ENCODE results near the gene LARP4B. TPM values are rescaled to one million over a fixed set of nuclear protein-coding genes. Genes with fewer than 3 reads are reported as not detected.

Gene LARP4B
- total and polyA plus RNA-seq, 7 experiments from 2014 or later: 31.9 to 114 (median 93.5) TPM

- Histone ChIP-seq H3K4me3 (ENCODE audit: low read length) (no peak overlapping the region), H3K36me3 (ENCODE audit: control insufficient read depth in 2 of 3, insufficient read depth in 3 of 3, low read length in 3 of 3) (no peaks in the 10 kb centered on the region), H3K4me1 (ENCODE audit: control insufficient read depth in 2 of 2, insufficient read depth in 2 of 2, low read length in 2 of 2) (no peaks in the 10 kb centered on the region), H3K27ac (ENCODE audit: low read depth, low read length) (no peak overlapping the region), H3K9me3 (ENCODE audit: control insufficient read depth in 2 of 3, low read length in 3 of 3) (no peaks in the 10 kb centered on the region), H3K27me3 (ENCODE audit: control insufficient read depth in 2 of 2, insufficient read depth in 2 of 2, low read length in 2 of 2) (no peaks in the 10 kb centered on the region)
- Mint-ChIP-seq H3K4me1 (peaks cover 0 to 2% (median 0%) of the 10 kb centered on the region in 7 donors), H3K27me3 (peaks cover 0 to 9% (median 4%) of the 10 kb centered on the region in 5 donors), H3K36me3 (peaks cover 0 to 2% (median 0%) of the 10 kb centered on the region in 5 donors), H3K4me3 (no peak overlapping the region), H3K27ac (no peak overlapping the region), H3K9me3 (no peaks in the 10 kb centered on the region)
- POLR2A ChIA-PET: no interaction called here
- intact Hi-C loops (cut with micrococcal nuclease): no loop called here
- no peak for ATAC-seq
- DNase-seq: no peak
- CTCF ChIA-PET: no interaction called here
Measured at GRCh38 chr10:776772-777171, 154.7 kb downstream of the LARP4B start.

DNA sequence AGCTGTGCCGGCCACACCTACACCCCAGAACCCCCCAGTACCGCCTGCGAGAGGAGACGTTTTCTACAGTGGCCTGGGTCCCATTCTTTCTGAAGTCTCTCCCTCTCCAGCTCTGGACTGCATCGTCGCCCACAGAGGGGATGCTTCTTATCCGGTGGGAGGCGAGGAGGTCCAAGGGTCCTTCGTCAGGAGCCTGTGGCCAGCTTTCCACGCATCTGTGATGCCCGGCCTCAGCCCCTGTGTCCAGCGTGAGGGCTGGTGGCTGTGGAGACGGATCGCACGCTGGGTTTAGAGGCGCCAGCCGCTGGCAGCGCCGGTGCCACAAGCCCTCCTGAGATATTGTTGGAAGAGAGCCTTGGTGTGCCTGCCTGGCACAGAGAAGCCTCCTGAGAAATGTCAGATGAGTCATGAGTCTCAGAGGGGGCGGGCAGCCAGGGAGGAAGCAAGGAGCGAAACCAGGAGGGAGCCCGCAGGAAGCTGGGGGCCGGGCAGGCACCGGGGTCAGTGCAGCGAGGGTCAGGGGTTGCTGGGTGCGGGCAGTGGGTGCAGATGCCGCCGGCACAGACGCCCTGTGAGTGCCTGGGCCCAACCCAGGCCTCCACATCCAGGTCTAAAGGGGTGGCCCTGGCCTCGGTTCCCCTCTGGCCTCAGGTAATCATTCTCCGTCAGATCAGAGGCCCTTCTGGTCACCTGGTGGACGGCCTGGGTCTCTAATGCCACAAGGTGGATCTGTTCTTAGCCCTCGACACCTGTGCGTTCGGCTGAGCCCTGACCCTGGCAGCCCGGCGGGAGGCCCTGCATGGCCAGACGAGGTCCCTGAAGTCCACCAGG lies 156.0 kb downstream of the LARP4B start:
- ATAC-seq (no peak), DNase-seq (no peak)
- Mint-ChIP-seq H3K4me3 (no peak overlapping the region), H3K9me3 (peaks cover 0 to 7% (median 0%) of the 10 kb centered on the region in 11 donors), H3K27me3 (peaks cover 0 to 13% (median 0%) of the 10 kb centered on the region in 5 donors), H3K27ac (no peak overlapping the region), H3K4me1 (peaks cover 0 to 2% (median 0%) of the 10 kb centered on the region in 7 donors), H3K36me3 (no peaks in the 10 kb centered on the region)
- no peak overlapping the region for H3K27ac ChIP-seq (ENCODE audit: low read depth, low read length)
- no peaks in the 10 kb centered on the region for H3K36me3 ChIP-seq (ENCODE audit: control insufficient read depth in 2 of 3, insufficient read depth in 3 of 3, low read length in 3 of 3)
- H3K27me3 ChIP-seq (ENCODE audit: control insufficient read depth in 2 of 2, insufficient read depth in 2 of 2, low read length in 2 of 2): no peaks in the 10 kb centered on the region
- intact Hi-C loops (cut with micrococcal nuclease): no loop called here
- H3K4me1 ChIP-seq (ENCODE audit: control insufficient read depth in 2 of 2, insufficient read depth in 2 of 2, low read length in 2 of 2): no peaks in the 10 kb centered on the region
- no peak overlapping the region for H3K4me3 ChIP-seq (ENCODE audit: low read length)
- CTCF ChIA-PET: no interaction called here
- no peaks in the 10 kb centered on the region for H3K9me3 ChIP-seq (ENCODE audit: control insufficient read depth in 2 of 3, low read length in 3 of 3)
- POLR2A ChIA-PET: no interaction called here

- POLR2A ChIA-PET: no interaction called here
- H3K27me3 Mint-ChIP-seq: peaks cover 0 to 7% (median 0%) of the 10 kb centered on the region in 5 donors
- CTCF ChIA-PET: no interaction called here
- H3K27ac ChIP-seq (ENCODE audit: low read depth, low read length): no peak overlapping the region
- no peak overlapping the region for H3K4me3 ChIP-seq (ENCODE audit: low read length)
- H3K9me3 ChIP-seq (ENCODE audit: control insufficient read depth in 2 of 3, low read length in 3 of 3): no peaks in the 10 kb centered on the region
- H3K4me1 ChIP-seq (ENCODE audit: control insufficient read depth in 2 of 2, insufficient read depth in 2 of 2, low read length in 2 of 2): no peaks in the 10 kb centered on the region
- no peaks in the 10 kb centered on the region for H3K36me3 Mint-ChIP-seq
- DNase-seq: no peak
- no peaks in the 10 kb centered on the region for H3K36me3 ChIP-seq (ENCODE audit: control insufficient read depth in 2 of 3, insufficient read depth in 3 of 3, low read length in 3 of 3)
- H3K4me3 Mint-ChIP-seq: no peak overlapping the region
- intact Hi-C loops (cut with micrococcal nuclease): no loop called here
- peaks cover 0 to 2% (median 0%) of the 10 kb centered on the region in 7 donors for H3K4me1 Mint-ChIP-seq
- ATAC-seq: no peak
- no peaks in the 10 kb centered on the region for H3K27me3 ChIP-seq (ENCODE audit: control insufficient read depth in 2 of 2, insufficient read depth in 2 of 2, low read length in 2 of 2)
- H3K9me3 Mint-ChIP-seq: peaks cover 0 to 14% (median 1%) of the 10 kb centered on the region in 11 donors
- no peak overlapping the region for H3K27ac Mint-ChIP-seq
Measured at GRCh38 chr10:774661-775244, 156.8 kb downstream of the LARP4B start.

DNA sequence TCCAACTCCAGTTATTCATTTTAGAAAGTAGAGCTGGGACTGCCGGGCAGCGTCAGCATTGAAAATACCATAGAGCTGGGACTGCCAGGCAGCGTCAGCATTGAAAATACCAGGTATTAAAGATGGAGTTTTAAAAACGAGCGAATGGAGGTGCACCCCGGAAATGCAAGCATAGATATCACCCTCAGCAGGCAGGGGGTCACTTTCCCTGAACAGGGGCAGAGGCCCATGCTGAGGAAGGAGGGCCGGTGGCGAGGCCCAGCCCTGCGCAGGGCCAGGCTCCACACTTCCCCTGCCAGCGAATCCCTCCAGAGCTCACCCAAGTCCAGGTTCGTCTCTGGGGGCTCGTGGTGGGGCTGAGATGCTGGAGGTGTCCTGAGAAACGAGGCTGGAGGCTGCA lies 157.3 kb downstream of the LARP4B start:
- Mint-ChIP-seq H3K4me1 (peaks cover 0 to 2% (median 0%) of the 10 kb centered on the region in 7 donors), H3K9me3 (peaks cover 0 to 18% (median 1%) of the 10 kb centered on the region in 11 donors), H3K27ac (no peak overlapping the region), H3K27me3 (peaks cover 0 to 7% (median 0%) of the 10 kb centered on the region in 5 donors), H3K36me3 (peaks cover 0 to under 1% (median 0%) of the 10 kb centered on the region in 5 donors), H3K4me3 (no peak overlapping the region)
- Histone ChIP-seq H3K27ac (ENCODE audit: low read depth, low read length) (no peak overlapping the region), H3K9me3 (ENCODE audit: control insufficient read depth in 2 of 3, low read length in 3 of 3) (peaks cover 0 to 1% (median 0%) of the 10 kb centered on the region in 3 experiments), H3K4me3 (ENCODE audit: low read length) (no peak overlapping the region), H3K4me1 (ENCODE audit: control insufficient read depth in 2 of 2, insufficient read depth in 2 of 2, low read length in 2 of 2) (no peaks in the 10 kb centered on the region), H3K27me3 (ENCODE audit: control insufficient read depth in 2 of 2, insufficient read depth in 2 of 2, low read length in 2 of 2) (no peaks in the 10 kb centered on the region), H3K36me3 (ENCODE audit: control insufficient read depth in 2 of 3, insufficient read depth in 3 of 3, low read length in 3 of 3) (no peaks in the 10 kb centered on the region)
- DNase-seq (no peak), ATAC-seq (no peak)
- ChIA-PET POLR2A (no interaction called here), CTCF (no interaction called here)
- intact Hi-C loops (cut with micrococcal nuclease): no loop called here

DNA sequence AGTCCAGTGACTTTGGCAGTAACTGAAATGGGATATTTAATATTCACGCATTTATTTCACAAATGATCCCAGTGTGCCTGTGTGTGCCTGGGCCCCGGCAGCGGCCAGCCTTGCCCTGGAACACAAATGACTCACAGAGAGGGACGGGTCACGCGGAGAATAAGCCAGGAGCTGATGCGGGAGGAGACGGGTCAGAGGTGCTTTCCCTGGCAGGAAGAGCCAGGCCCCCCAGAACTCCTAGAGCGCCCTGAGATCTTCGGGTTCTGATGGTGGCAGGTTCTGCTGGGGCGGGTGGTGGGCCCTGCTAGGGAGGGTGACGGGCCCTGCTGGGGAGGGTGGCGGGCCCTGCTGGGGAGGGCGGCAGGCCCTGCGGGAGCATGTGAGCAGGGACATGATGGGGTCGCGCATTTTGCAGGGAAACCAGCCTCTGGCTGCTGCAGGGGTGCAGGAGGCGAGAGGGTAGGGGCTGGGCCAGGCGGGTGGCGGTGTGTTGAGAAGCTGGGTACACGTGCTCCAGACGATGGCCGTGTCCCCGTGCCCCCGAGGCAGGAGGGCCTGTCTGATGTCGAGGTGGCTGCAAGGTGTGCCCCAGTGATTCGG lies 157.8 kb downstream of the LARP4B start:
- Mint-ChIP-seq H3K27ac (no peak overlapping the region), H3K27me3 (peaks cover 0 to 7% (median 0%) of the 10 kb centered on the region in 5 donors), H3K4me1 (peaks cover 0 to 2% (median 0%) of the 10 kb centered on the region in 7 donors), H3K4me3 (no peak overlapping the region), H3K9me3 (peaks cover 0 to 23% (median 1%) of the 10 kb centered on the region in 11 donors), H3K36me3 (peaks cover 0 to 3% (median 0%) of the 10 kb centered on the region in 5 donors)
- ChIA-PET POLR2A (no interaction called here), CTCF (no interaction called here)
- Histone ChIP-seq H3K27ac (ENCODE audit: low read depth, low read length) (no peak overlapping the region), H3K36me3 (ENCODE audit: control insufficient read depth in 2 of 3, insufficient read depth in 3 of 3, low read length in 3 of 3) (no peaks in the 10 kb centered on the region), H3K4me1 (ENCODE audit: control insufficient read depth in 2 of 2, insufficient read depth in 2 of 2, low read length in 2 of 2) (no peaks in the 10 kb centered on the region), H3K27me3 (ENCODE audit: control insufficient read depth in 2 of 2, insufficient read depth in 2 of 2, low read length in 2 of 2) (no peaks in the 10 kb centered on the region), H3K4me3 (ENCODE audit: low read length) (no peak overlapping the region), H3K9me3 (ENCODE audit: control insufficient read depth in 2 of 3, low read length in 3 of 3) (peaks cover 0 to 7% (median 0%) of the 10 kb centered on the region in 3 experiments)
- intact Hi-C loops (cut with micrococcal nuclease): no loop called here
- ATAC-seq: peak; percentile 8
- DNase-seq: no peak

DNA sequence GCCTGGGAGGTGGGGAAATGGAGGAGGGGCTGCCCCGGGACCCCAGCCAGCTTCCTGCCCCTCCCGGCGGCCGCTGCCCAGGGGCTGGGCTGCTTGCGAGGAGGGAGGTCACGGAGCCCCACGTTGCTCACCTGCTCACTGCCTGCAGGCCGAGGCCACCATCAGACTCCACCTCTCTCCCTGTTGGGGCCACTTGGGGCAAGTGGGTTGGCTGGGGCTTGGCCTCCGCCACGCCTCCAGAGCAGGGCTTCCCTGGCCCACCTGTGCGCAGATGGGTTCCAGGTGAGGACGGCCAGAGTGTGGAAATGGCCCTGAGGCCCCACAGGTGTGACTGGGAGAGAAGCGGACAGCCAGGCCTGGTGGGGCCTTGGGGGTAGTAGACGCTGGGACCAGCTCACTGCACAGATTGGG lies 159.3 kb downstream of the LARP4B start:
- H3K27me3 ChIP-seq (ENCODE audit: control insufficient read depth in 2 of 2, insufficient read depth in 2 of 2, low read length in 2 of 2): no peaks in the 10 kb centered on the region
- H3K36me3 ChIP-seq (ENCODE audit: control insufficient read depth in 2 of 3, insufficient read depth in 3 of 3, low read length in 3 of 3): no peaks in the 10 kb centered on the region
- no peaks in the 10 kb centered on the region for H3K4me1 ChIP-seq (ENCODE audit: control insufficient read depth in 2 of 2, insufficient read depth in 2 of 2, low read length in 2 of 2)
- POLR2A ChIA-PET: no interaction called here
- H3K4me1 Mint-ChIP-seq: peaks cover 0 to 2% (median 0%) of the 10 kb centered on the region in 7 donors
- no peak overlapping the region for H3K27ac Mint-ChIP-seq
- no peak overlapping the region for H3K4me3 Mint-ChIP-seq
- peaks cover 0 to 4% (median 0%) of the 10 kb centered on the region in 5 donors for H3K27me3 Mint-ChIP-seq
- H3K27ac ChIP-seq (ENCODE audit: low read depth, low read length): no peak overlapping the region
- CTCF ChIA-PET: no interaction called here
- DNase-seq: no peak
- intact Hi-C loops (cut with micrococcal nuclease): no loop called here
- peaks cover 0 to 11% (median 0%) of the 10 kb centered on the region in 3 experiments for H3K9me3 ChIP-seq (ENCODE audit: control insufficient read depth in 2 of 3, low read length in 3 of 3)
- peaks cover 0 to 37% (median 9%) of the 10 kb centered on the region in 11 donors for H3K9me3 Mint-ChIP-seq
- peaks cover 0 to 6% (median 0%) of the 10 kb centered on the region in 5 donors for H3K36me3 Mint-ChIP-seq
- ATAC-seq: no peak
- H3K4me3 ChIP-seq (ENCODE audit: low read length): no peak overlapping the region
